Effector memory CD4-positive, alpha-beta T cell (primary cell): ENCODE data around the gene STIM2.

ENCODE experiments used
- DNase-seq, 3 donors: peaks; one replicate each; pipeline ENCODE4 v3.0.0-alpha.2; 2020
- H3K27ac ChIP-seq: 2 replicates; pipeline ENCODE4 v1.7.0; 2013; ENCODE audit warnings: mild to moderate bottlenecking, low read length, moderate library complexity; ENCODE audit not compliant: insufficient read depth, poor library complexity, severe bottlenecking
- H3K27me3 ChIP-seq: replicated peaks from 2 replicates; pipeline ENCODE4 v1.7.0; 2013; ENCODE audit warnings: mild to moderate bottlenecking, low read length; ENCODE audit not compliant: insufficient read depth, control insufficient read depth, poor library complexity, severe bottlenecking
- H3K36me3 ChIP-seq: 2 replicates; pipeline ENCODE4 v1.7.0; 2013; ENCODE audit warnings: mild to moderate bottlenecking, low read length, moderate library complexity; ENCODE audit not compliant: control insufficient read depth, insufficient read depth
- H3K4me1 ChIP-seq: 2 replicates; pipeline ENCODE4 v1.7.0; 2013; ENCODE audit warnings: low read length, mild to moderate bottlenecking; ENCODE audit not compliant: control insufficient read depth, insufficient read depth, poor library complexity, severe bottlenecking
- H3K4me3 ChIP-seq: 2 replicates; pipeline ENCODE4 v1.7.0; 2013; ENCODE audit warnings: low read length, low read depth, mild to moderate bottlenecking; ENCODE audit not compliant: insufficient read depth, poor library complexity, severe bottlenecking
- H3K9me3 ChIP-seq: 2 replicates; pipeline ENCODE4 v1.7.0; 2013; ENCODE audit warnings: mild to moderate bottlenecking, low read length, moderate library complexity; ENCODE audit not compliant: control insufficient read depth

Gene STIM2

DNA sequence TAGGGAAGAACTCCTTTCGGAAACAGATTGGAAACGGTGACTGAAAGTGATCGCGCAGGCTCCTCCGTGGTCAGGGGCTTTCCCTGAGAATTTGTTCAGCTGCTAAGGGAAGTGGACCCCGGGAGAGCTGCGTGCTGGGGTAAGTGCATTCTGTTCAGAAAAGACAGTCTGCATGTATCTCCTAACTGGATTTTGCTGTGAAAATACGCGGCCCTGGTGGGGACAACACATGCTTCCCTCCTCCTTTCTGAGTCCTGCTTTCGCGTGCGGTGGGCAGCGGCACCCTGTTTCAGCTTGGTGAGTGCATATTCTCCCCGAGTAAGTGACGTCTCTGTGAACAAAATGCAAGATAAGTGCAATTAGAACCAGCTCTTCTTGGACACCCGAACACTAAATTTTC, 195.6 kb downstream of the STIM2 start:
- H3K9me3 ChIP-seq = no peaks in the 10 kb centered on the region
- no peak overlapping the region for H3K4me3 ChIP-seq
- no peaks in the 10 kb centered on the region for H3K4me1 ChIP-seq
- no peaks in the 10 kb centered on the region for H3K36me3 ChIP-seq
- no peak for DNase-seq
- no peak overlapping the region for H3K27ac ChIP-seq
- H3K27me3 ChIP-seq = peaks cover 4% of the 10 kb centered on the region

DNA sequence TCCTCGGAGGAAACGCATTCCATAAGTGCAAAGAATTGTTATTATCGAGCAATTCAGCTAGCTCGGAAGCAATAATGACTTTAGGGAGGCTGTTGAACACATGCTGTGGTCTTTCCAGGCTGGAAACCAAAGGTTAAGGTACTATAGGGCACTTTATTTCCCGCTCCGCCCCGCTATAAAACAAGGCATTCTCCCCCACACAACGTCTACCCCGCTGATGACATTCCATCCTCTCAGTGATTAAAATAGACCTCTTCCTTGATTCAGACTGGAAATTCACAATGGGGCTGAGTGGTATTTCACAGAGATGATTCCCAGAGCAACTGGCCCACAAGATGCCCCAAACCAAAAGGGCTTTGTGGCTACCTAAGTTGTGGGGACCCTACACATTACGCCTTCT, 196.4 kb downstream of the STIM2 start:
- Histone ChIP-seq H3K36me3 (no peaks in the 10 kb centered on the region), H3K27ac (no peak overlapping the region), H3K9me3 (no peaks in the 10 kb centered on the region), H3K4me3 (no peak overlapping the region), H3K4me1 (no peaks in the 10 kb centered on the region), H3K27me3 (peaks cover 4% of the 10 kb centered on the region)
- DNase-seq = no peak

DNA sequence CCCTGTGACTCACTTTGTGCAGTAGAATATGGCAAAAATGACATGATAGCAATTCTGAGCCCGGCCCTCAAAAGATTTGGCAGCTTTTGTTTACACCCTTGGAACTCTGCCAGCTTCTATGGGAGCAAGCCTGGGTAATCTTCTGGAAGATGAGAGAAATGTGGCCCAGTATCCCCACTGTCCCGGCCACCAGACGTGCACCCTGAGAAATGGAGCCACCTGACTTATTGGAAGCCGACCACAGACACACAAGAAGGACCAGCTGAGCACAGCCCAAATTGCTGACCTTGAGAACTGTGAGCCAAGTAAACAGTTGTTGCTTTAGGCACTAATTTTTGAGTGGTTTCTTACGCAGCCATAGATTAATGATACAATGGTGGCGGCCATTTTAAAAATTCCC, 197.0 kb downstream of the STIM2 start:
- H3K36me3 ChIP-seq = no peaks in the 10 kb centered on the region
- H3K27ac ChIP-seq = no peak overlapping the region
- peaks cover 4% of the 10 kb centered on the region for H3K27me3 ChIP-seq
- H3K4me3 ChIP-seq = no peak overlapping the region
- H3K4me1 ChIP-seq = no peaks in the 10 kb centered on the region
- DNase-seq = no peak
- no peaks in the 10 kb centered on the region for H3K9me3 ChIP-seq

DNA sequence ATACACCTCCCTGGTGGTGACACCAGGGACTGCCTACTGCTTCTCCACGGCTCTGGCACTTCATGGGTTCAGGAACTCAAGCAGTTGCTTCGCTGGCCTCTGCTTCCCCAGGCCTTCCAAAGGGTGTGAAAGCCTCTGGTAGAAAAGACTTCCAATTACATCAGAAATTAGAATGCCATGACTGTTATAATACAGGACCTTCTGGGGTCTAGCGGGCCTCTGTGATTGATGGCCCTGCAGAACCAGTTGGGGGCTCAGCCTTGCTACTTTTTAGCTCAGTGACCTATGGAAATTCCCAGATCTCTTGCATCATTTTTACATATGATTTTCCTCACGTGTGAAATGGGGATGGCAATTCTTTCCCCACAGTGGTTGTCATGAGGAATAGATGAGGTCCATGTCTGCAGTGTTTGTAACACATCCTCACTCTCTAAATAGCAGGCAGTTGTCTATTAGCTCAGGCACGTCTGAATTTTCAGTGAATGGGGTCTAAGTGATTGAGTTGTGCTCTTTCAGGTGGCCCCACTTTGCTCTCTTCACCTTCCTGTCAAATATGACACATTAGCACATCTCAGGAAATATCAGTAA, 198.3 kb downstream of the STIM2 start:
- H3K27ac ChIP-seq = no peak overlapping the region
- H3K36me3 ChIP-seq = no peaks in the 10 kb centered on the region
- H3K4me1 ChIP-seq = no peaks in the 10 kb centered on the region
- H3K27me3 ChIP-seq = peaks cover 4% of the 10 kb centered on the region
- DNase-seq = no peak
- no peaks in the 10 kb centered on the region for H3K9me3 ChIP-seq
- H3K4me3 ChIP-seq = no peak overlapping the region

DNA sequence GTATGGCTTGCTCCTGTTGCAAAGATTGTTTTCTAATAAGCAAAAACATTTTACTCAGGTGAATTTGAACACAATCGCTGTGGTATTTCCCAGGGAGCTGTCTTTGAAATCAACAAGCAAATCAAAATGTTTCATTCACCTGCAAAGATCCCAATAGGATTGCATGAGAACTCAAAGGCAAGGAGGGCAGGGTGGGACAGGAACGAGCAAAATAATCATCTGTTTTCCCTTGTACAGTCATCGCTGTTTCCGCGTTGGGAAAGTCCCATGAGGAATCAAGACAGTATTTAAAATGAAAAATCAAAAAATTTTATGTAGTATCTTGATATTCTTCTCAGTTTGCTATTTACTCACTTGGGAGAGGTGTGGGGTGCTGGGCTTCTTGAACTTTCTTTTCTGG, 198.8 kb downstream of the STIM2 start:
- no peak overlapping the region for H3K27ac ChIP-seq
- peaks cover 4% of the 10 kb centered on the region for H3K27me3 ChIP-seq
- no peaks in the 10 kb centered on the region for H3K4me1 ChIP-seq
- H3K36me3 ChIP-seq = no peaks in the 10 kb centered on the region
- no peak overlapping the region for H3K4me3 ChIP-seq
- no peak for DNase-seq
- H3K9me3 ChIP-seq = no peaks in the 10 kb centered on the region

DNA sequence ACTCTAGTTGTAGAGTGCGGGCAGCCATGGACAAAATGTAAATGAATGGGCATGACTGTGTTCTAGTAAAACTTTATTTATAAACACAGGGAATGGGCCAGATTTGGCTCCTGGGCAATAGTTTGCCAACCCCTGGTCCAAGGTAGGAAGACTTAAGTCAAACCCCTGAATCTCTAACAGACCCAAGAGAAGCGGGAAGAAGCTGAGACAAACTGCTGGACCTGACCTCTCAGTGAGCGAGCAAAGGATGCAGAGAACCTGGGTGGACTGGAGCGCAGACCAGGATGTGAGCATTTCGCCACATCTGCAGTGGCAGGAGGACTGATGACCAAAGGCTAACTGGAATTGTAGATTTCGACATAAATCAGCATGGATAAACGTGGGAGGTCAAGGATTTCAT, 201.6 kb downstream of the STIM2 start:
- Histone ChIP-seq H3K9me3 (no peaks in the 10 kb centered on the region), H3K27me3 (no peaks in the 10 kb centered on the region), H3K4me3 (no peak overlapping the region), H3K4me1 (no peaks in the 10 kb centered on the region), H3K36me3 (no peaks in the 10 kb centered on the region), H3K27ac (no peak overlapping the region)
- no peak for DNase-seq

DNA sequence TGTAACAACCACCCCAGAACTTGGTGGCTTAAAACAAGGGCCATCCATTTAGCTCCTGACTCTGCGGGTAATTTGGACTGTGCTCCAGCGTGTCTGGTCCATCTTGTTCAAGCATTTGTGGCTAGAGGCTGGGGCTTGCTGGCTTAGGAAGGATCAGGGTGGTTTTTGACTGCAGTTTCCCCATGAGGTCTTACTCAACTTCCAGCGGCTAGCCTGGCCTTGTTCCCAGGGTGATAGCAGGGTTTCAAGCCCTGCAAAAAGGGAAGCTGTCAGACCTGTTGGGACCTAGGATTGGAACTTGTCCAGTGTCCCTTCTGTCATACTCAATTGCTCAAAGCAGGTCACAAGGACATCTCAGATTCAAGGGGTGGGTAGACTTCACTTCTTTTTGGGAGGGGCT, 205.9 kb downstream of the STIM2 start:
- Histone ChIP-seq H3K4me1 (no peaks in the 10 kb centered on the region), H3K4me3 (no peak overlapping the region), H3K9me3 (no peaks in the 10 kb centered on the region), H3K27ac (no peak overlapping the region), H3K27me3 (no peaks in the 10 kb centered on the region), H3K36me3 (no peaks in the 10 kb centered on the region)
- no peak for DNase-seq

DNA sequence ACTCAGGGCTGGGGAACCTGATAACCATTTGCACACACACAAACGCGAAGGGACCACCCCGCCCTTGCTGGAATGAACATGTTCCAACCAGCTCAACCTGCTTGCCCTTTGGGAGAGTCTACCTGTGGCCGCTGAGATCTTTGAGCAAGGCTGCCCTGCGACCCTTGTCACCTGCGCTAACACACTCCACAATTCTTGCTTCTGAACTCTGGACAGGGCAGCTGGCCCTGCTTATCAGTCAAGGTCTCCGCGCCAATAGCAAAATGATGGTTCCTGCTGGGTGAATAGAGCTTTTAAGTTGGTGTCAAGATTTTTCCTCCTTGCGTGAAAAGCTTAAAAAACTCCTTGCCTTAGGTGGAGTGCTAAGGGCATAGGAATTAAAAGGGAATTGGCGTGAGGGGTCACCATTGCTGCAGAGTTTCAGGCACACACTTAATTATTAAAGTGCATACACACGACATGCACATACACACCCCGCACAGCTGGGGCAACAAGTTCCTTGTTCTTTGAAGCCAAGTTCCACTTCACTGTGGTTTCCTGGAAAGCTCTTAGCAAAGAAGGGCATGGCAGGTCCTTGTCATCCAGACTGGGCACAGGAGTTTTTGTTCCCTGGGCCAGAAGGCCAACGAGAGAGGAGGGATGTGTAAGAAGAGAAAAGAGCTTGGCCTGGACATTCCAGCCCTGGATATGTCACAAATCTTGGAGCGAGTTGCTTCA, 207.7 kb downstream of the STIM2 start:
- no peak overlapping the region for H3K4me3 ChIP-seq
- no peaks in the 10 kb centered on the region for H3K9me3 ChIP-seq
- H3K4me1 ChIP-seq = no peaks in the 10 kb centered on the region
- H3K27me3 ChIP-seq = no peaks in the 10 kb centered on the region
- no peak overlapping the region for H3K27ac ChIP-seq
- H3K36me3 ChIP-seq = no peaks in the 10 kb centered on the region
- DNase-seq = no peak
